T-helper 1 cell (primary cell): ENCODE data around the gene BABAM2.
"Not testable (repeated sequence)": the region's sequence is repeated elsewhere in the genome, so short reads cannot be mapped to it uniquely, and the experiment has no call there.

Experiments used
- DNase-seq, 5 donors: peaks; one replicate each; pipeline ENCODE4 v3.0.0-alpha.2; 2012 to 2020

BABAM2 gene

GRCh38 chr2:28083476-28083875 is 192.9 kb downstream of the BABAM2 start:
- no peak for DNase-seq

- DNase-seq, result no peak
Measured at GRCh38 chr2:28084564-28084963, 194.0 kb downstream of the BABAM2 start.

GRCh38 chr2:28085201-28085600 is 194.7 kb downstream of the BABAM2 start:
- no peak for DNase-seq

- no peak for DNase-seq
Measured at GRCh38 chr2:28086611-28087010, 196.1 kb downstream of the BABAM2 start.

- no peak for DNase-seq
Measured at GRCh38 chr2:28088970-28089369, 198.4 kb downstream of the BABAM2 start.

- no peak for DNase-seq
Measured at GRCh38 chr2:28089486-28089885, 199.0 kb downstream of the BABAM2 start.

- DNase-seq, result no peak
Measured at GRCh38 chr2:28093308-28093707, 202.8 kb downstream of the BABAM2 start.

GRCh38 chr2:28093768-28094167 is 203.2 kb downstream of the BABAM2 start:
- no peak for DNase-seq

GRCh38 chr2:28094739-28095138 is 204.2 kb downstream of the BABAM2 start:
- no peak for DNase-seq

GRCh38 chr2:28095622-28096021 is 205.1 kb downstream of the BABAM2 start:
- no peak for DNase-seq

GRCh38 chr2:28096421-28096820 is 205.9 kb downstream of the BABAM2 start:
- no peak for DNase-seq

- no peak for DNase-seq
Measured at GRCh38 chr2:28098501-28099225, 208.1 kb downstream of the BABAM2 start.

- DNase-seq, result no peak
Measured at GRCh38 chr2:28101123-28101522, 210.6 kb downstream of the BABAM2 start.

GRCh38 chr2:28101892-28102291 is 211.4 kb downstream of the BABAM2 start:
- DNase-seq, result no peak

GRCh38 chr2:28102455-28102874 is 211.9 kb downstream of the BABAM2 start:
- no peak for DNase-seq

- DNase-seq, result no peak
Measured at GRCh38 chr2:28103611-28104010, 213.1 kb downstream of the BABAM2 start.

- no peak for DNase-seq
Measured at GRCh38 chr2:28108143-28108542, 217.6 kb downstream of the BABAM2 start.

- DNase-seq, result not testable (repeated sequence)
Measured at GRCh38 chr2:28113771-28114170, 223.2 kb downstream of the BABAM2 start.

- no peak for DNase-seq
Measured at GRCh38 chr2:28117104-28117596, 226.6 kb downstream of the BABAM2 start.

GRCh38 chr2:28119631-28120030 is 229.1 kb downstream of the BABAM2 start:
- DNase-seq, result no peak

GRCh38 chr2:28128281-28128950 is 237.9 kb downstream of the BABAM2 start:
- no peak for DNase-seq

GRCh38 chr2:28129955-28130695 is 239.6 kb downstream of the BABAM2 start:
- DNase-seq, result no peak

GRCh38 chr2:28133778-28134177 is 243.2 kb downstream of the BABAM2 start:
- DNase-seq, result no peak
